Activated CD4-positive, alpha-beta T cell treated with anti-CD3 and anti-CD28 coated beads for 24 hours (primary cell): Measurements from ENCODE around the gene RNASEH2B.
A peak's percentile ranks its signal among the peaks of the same experiment; 100 is the strongest.

Experiments
- DNase-seq, 2 donors: peaks; one replicate each; pipeline ENCODE4 v3.0.0-alpha.2; 2020; ENCODE audit warnings: low read depth in 2 of 2

Gene RNASEH2B

GRCh38 chr13:50907781-50908180 is 1.8 kb upstream of the RNASEH2B start:
- DNase-seq: no peak

- DNase-seq: no peak
Observed at GRCh38 chr13:50908371-50908770, 1.2 kb upstream of the RNASEH2B start.

DNA sequence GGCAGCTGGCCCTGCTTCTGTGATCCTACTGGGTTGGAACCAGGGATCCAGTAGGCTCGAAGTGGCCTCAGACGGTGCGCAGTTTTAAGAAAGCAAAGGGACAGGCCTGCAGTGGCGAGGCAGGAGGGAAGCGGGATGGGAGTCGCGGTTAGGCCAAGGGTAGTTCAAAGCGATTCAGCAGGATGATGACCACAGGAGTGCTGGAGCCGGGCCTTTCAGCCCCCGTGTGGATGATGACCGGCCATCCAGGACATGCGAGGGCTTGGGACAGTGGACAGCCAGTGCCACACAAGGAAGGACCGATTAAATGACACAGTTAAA is 854 bp downstream of the RNASEH2B start:
- no peak for DNase-seq

GRCh38 chr13:50911081-50911631 is 1.6 kb downstream of the RNASEH2B start:
- DNase-seq: no peak

DNA sequence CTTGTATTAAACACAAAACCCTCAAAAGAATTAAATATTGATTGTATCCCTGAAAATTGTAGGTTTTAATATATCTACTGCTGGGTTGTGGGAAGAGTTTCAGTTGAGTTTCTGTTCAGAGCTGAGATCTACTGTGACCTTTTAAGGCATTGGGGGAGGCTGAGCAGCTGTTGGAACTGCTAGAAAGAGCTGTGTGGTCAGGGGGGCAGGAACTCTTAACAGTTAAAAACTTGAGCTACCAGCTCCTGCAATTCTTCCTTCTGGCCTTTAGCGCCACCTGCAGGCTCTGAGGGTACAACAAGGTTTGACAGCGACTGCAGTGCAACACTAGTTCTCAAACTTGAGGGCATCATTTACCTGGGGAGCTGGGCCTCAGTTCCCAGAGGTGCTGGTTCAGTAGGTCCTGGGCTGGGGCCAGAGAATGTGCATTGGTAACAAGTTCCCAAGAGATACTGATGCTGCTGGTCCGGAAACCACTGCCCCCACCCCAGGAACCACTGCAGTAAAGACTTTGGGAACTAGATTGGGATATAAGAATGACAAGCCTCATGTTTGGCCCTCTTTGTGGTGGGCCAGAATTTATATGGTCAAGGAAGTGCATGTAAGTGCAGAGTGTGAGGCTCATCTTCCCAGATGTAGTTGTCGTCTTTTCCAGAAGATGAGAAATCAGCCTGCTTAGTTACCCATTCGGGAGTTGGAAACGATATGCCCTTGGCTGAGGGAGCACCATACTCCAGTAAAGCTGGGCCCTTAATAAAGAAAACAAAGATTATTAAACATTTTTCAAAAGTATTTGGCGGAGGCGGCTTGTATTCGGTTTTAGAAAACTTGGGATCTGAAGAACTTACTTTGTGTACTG is 2.6 kb downstream of the RNASEH2B start:
- DNase-seq: peak; percentile 86 to 93

DNA sequence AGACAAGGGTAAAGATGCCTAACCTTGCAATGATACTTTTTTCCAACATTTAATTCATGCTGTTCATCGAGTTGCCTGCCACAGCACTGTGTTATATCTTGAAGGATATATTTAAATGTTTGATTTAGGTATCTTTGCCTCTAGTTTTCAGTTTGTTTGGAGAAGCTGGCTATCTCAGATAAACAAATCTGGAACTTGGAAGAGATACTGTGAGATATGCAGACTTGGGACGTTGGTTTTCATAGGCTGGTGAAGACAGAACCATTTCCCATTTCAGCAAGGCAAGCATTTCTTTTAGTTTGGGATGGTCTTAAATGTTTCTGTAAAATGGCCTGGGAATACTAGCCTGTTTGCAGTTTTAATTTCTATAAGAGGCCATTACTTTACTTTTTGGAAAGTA is 3.3 kb downstream of the RNASEH2B start:
- no peak for DNase-seq

DNA sequence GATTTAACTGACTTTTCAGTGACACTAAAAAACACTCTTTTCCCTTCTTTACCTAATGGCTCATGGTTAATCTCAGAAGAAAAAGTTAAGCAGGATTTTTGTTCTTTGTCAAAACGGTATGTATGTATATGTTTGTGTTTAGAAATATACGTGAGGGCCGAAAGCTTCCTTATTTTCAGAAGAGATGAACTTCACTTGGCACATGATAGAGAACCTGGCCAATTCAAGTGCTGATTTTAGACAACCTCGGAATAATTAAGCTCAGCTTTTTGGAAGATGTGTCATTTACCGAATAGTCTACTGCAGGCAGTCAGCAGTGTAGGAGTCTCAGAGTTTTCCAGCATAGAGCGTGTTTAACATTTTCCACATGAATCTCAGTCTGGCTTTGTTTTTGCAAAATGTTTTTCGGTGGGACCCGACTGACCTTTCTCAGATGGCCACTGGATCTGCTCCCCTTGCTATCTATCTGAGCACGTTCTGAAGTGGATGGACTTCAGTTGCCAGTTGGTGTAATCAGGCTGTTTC is 4.6 kb downstream of the RNASEH2B start:
- no peak for DNase-seq

- no peak for DNase-seq
Observed at GRCh38 chr13:50914848-50915247, 5.3 kb downstream of the RNASEH2B start.

DNA sequence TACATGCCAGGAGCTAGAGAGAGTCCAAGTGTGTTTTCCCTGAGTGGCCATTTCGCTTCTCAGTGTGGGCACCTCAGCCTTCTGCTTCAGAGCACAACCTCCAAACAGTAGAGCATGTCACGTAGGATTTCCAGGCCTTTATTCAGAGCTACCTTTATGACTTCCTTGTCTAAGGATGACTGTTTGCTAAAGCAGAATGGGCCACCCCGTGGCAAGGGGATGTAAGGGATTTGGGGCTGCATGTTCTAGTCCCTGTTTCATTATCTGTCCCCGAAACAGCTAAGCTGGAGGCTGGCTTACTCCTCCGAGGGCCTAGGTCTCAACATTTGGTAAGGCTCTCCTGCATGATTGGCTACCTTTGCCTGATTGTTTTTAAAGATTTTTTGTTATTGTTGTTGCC is 6.0 kb downstream of the RNASEH2B start:
- DNase-seq: no peak

DNA sequence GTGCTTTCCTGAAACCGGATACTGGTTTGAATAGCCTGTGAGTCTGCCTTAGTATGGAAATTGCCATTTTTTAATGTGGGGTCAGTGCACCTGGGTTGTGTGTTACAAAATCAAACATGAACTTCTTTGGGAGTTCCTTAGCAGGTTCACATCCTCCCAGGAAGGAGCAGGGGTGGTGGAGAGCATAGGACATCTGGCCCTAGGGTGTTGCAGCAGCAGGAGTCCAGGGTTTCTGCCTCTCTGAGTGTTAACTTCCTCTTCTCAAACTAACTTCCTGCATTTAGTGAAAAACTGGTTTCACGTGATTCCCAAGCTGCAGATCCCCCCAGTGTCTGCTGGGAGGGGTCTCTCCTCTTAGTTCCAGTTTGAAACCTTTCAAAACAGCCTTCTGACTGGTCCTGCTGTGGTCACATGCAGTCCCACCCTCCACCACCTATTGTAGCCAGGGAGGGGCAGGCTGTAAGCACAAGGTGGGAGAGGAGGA is 7.2 kb downstream of the RNASEH2B start:
- DNase-seq: no peak

- no peak for DNase-seq
Observed at GRCh38 chr13:50917572-50917971, 8.0 kb downstream of the RNASEH2B start.

- DNase-seq: no peak
Observed at GRCh38 chr13:50918567-50918966, 9.0 kb downstream of the RNASEH2B start.

DNA sequence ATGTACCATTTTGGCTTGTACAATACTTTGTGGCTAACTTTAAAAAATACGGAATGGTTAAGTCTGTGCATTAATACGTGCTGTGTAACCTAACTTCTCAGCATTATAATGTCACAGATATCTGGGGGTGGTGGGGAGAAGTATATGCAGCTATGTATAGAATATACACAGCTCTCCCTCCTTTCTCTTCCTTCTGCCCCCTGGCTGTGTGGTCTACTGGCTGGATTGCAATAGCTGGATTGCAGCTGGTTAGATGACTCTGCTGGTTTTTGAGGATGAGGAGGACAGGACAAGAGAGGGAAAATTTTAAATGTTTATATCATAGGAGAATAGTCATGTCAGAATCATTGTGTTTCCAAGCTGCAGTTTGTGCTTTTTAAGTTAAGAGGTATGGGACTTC is 9.7 kb downstream of the RNASEH2B start:
- no peak for DNase-seq

DNA sequence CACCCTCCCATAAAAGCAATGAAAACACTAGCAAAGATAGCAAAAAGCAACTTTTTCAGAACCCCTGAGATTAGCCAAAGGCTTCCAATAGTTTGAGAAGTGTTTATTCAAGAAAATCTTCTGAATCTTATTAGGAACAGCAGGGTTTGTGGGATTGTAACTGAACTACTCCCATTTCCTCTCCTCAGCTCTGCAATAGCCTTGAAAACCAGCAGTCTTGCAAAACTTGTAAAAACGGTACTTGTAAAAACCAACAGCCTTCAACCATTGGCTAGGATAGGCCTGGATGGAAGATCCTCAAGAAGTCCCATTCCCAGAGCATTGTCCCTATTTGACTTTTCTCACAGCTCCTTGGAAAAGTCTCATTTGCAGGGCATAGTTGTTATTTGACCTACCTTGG is 12.1 kb downstream of the RNASEH2B start:
- no peak for DNase-seq

DNA sequence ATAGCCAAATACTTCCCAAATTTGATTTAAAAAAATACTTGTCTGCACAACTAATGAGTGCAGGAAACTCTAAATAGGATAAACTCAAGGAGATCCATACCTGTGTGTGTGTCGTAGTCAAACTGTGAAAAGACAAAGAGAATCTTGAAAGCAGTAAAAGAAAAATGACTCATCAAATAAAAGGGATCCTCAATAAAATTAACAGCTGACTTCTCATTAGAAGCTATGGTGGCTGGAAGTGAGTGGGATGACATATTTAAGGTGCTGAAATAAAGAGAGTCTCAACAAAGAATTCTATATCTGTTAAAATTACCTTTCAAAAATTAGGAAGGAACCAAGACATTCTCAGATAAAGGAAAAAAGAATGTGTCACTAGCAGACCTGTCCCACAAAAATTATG is 13.7 kb downstream of the RNASEH2B start:
- DNase-seq: no peak

DNA sequence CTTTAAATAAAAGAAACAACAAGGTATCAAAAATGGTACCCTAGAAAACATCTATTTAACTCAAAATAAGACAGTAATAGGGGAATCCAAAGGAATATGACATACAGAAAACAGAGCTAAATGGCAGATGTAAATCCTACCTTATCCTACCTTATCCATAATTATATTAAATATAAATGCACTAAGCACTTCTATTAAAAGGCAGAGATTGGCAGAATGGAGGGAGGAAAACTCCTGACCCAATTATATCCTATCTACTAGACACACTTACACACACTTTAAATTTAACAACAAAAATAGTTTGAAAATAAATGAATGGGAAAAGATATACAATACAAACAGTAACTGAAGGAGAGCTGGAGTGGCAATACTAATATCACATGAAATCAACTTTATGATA is 14.4 kb downstream of the RNASEH2B start:
- no peak for DNase-seq

DNA sequence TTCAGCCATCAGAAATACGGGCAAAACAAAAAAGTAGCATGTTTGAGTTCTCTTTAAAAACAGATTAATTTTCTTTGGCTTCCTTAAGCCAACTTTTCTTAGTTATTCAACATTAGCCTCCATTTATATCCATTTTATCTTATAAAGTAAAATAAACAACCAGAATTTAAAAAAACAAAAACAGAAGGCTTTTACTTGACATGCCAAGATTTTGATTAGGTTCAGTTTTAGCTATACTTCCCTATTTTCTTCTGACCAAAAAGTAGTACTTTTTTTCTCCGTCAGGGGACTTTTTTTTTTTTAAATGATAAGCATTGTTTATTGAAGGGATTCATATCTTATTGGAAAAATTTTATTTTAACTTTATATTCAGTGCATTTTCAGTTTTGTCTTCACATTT is 18.1 kb downstream of the RNASEH2B start:
- no peak for DNase-seq

- DNase-seq: no peak
Observed at GRCh38 chr13:50928102-50928501, 18.5 kb downstream of the RNASEH2B start.

- DNase-seq: no peak
Observed at GRCh38 chr13:50928659-50929462, 19.3 kb downstream of the RNASEH2B start.

GRCh38 chr13:50932091-50932490 is 22.5 kb downstream of the RNASEH2B start:
- no peak for DNase-seq

DNA sequence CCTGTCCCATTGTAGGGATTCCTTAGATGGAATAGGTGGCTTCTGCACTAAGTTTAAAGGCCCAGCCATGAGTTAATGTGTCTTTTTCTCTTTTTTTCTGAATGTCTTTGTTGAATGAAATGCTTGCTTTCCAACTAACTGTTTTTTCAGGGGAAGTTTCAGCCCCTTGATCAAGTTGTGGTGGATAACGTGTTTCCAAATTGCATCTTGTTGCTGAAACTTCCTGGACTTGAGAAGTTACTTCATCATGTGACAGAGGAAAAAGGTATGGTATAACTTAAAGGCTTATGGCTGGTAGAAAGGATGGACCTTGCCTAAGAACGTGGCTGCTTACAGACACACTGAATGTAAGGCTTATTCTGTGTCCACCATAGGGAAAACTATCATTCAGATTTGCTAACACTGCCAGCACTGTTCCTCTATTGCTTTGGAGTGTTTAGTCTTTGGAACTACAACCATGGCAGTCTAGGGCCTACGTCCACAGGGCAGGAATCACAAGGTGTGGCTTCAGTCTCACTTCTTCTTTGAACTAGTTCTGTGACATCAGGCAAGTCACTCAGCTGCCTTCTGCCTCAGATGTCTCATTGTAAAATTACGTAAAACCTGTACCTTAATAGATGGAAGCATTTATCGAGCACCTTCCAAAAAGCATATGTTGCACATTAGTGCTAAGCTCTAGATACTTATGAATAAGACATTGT is 25.3 kb downstream of the RNASEH2B start:
- DNase-seq: no peak

- no peak for DNase-seq
Observed at GRCh38 chr13:50936679-50937078, 27.1 kb downstream of the RNASEH2B start.
